Measurements from ENCODE around the gene SH3RF1. TPM values are rescaled to one million over a fixed set of nuclear protein-coding genes. Genes with fewer than 3 reads are reported as not detected.
"Not testable (repeated sequence)": the region's sequence is repeated elsewhere in the genome, so short reads cannot be mapped to it uniquely, and the experiment has no call there.

The SH3RF1 gene
- total RNA-seq, 4 donors from 2014 or later, result 5.9 to 41.2 (median 15.0) TPM

GRCh38 chr4:169283114-169283509, 12.4 kb upstream of the SH3RF1 start:
- no peak overlapping the region for H3K27ac ChIP-seq
- intact Hi-C loops (cut with DNase I; ENCODE audit: low total_unique reads), result no loop called here

GRCh38 chr4:169282429-169283113, 11.8 kb upstream of the SH3RF1 start:
- Histone ChIP-seq H3K4me3 (no peak overlapping the region), H3K9me3 (no peaks in the 10 kb centered on the region), H3K36me3 (no peaks in the 10 kb centered on the region), H3K4me1 (no peaks in the 10 kb centered on the region), H3K27me3 (no peaks in the 10 kb centered on the region), H3K27ac (no peak overlapping the region)
- no peak for DNase-seq
- intact Hi-C loops (cut with DNase I; ENCODE audit: low total_unique reads), result no loop called here
- no peak for TF ChIP-seq POLR2A (IDR thresholded peaks at IDR 0.05)
- TF ChIP-seq, protein P1, sequence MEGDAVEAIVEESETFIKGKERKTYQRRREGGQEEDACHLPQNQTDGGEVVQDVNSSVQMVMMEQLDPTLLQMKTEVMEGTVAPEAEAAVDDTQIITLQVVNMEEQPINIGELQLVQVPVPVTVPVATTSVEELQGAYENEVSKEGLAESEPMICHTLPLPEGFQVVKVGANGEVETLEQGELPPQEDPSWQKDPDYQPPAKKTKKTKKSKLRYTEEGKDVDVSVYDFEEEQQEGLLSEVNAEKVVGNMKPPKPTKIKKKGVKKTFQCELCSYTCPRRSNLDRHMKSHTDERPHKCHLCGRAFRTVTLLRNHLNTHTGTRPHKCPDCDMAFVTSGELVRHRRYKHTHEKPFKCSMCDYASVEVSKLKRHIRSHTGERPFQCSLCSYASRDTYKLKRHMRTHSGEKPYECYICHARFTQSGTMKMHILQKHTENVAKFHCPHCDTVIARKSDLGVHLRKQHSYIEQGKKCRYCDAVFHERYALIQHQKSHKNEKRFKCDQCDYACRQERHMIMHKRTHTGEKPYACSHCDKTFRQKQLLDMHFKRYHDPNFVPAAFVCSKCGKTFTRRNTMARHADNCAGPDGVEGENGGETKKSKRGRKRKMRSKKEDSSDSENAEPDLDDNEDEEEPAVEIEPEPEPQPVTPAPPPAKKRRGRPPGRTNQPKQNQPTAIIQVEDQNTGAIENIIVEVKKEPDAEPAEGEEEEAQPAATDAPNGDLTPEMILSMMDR (IDR thresholded peaks at IDR 0.05), result no peak

More at GRCh38 chr4:169283114-169283509, 12.4 kb upstream of the SH3RF1 start:
- Histone ChIP-seq H3K27me3 (no peaks in the 10 kb centered on the region), H3K4me1 (no peaks in the 10 kb centered on the region), H3K36me3 (no peaks in the 10 kb centered on the region), H3K4me3 (no peak overlapping the region), H3K9me3 (no peaks in the 10 kb centered on the region)
- no peak for TF ChIP-seq POLR2A (IDR thresholded peaks at IDR 0.05)
- DNase-seq, result no peak

DNA sequence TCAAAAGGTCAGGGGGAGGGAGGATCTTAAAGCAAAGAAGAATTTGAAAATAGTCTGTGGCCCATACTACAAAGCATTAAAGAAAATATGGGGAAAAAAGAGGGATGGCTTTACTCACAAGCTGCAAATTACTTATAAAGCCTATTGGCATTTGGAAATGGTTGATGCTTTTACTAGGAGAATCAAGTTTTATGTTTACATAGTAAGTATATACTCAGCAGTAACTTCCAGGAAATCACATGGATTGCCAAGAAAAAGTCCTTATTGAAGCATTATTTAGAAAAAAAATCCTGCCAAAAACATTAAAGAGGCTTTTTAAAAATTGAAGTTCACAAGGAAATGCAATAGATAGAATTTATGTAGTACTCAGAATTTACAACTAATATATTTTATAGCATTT, 8.4 kb upstream of the SH3RF1 start:
- intact Hi-C loops (cut with DNase I; ENCODE audit: low total_unique reads), result loop anchor here (10.0 kb wide), 1 partner anchor 264 kb away; the partner anchor contains the start of gene CBR4

DNA sequence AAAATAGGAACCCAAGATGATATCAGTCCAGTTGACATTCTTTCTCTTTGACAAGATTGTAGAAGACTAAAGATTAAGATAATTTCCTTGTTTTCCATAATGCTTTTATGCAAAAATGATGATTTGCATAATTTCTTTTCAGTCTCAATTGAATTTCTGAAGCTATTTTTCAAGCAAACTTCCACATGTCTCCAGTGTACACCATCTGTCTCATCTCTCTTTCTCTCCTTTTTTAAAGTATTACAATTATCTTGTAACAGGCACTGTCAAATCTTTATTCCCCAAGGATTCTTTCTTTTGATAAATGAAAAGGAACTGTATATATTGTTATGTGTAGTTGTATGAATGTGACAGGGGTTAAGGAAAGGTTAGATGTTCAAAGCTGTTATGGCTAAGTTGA, 7.9 kb upstream of the SH3RF1 start:
- H3K4me1 ChIP-seq, result no peaks in the 10 kb centered on the region
- TF ChIP-seq, protein P1 (IDR thresholded peaks at IDR 0.05), result no peak
- TF ChIP-seq POLR2A (IDR thresholded peaks at IDR 0.05), result no peak
- no peaks in the 10 kb centered on the region for H3K9me3 ChIP-seq
- no peaks in the 10 kb centered on the region for H3K27me3 ChIP-seq
- H3K27ac ChIP-seq, result no peak overlapping the region
- no peak overlapping the region for H3K4me3 ChIP-seq
- DNase-seq, result no peak
- H3K36me3 ChIP-seq, result no peaks in the 10 kb centered on the region
- intact Hi-C loops (cut with DNase I; ENCODE audit: low total_unique reads), result loop anchor here (10.0 kb wide), 1 partner anchor 264 kb away; the partner anchor contains the start of gene CBR4

More for the DNA sequence above, 8.4 kb upstream of the SH3RF1 start:
- Histone ChIP-seq H3K9me3 (no peaks in the 10 kb centered on the region), H3K36me3 (no peaks in the 10 kb centered on the region), H3K4me3 (no peak overlapping the region), H3K4me1 (no peaks in the 10 kb centered on the region), H3K27ac (no peak overlapping the region), H3K27me3 (no peaks in the 10 kb centered on the region)
- TF ChIP-seq POLR2A (IDR thresholded peaks at IDR 0.05), result no peak
- TF ChIP-seq, protein P1 (IDR thresholded peaks at IDR 0.05), result no peak
- DNase-seq, result no peak

- H3K27ac ChIP-seq, H3K36me3 ChIP-seq, H3K27me3 ChIP-seq, DNase-seq, H3K4me3 ChIP-seq, H3K4me1 ChIP-seq, H3K9me3 ChIP-seq: not testable (repeated sequence)
- intact Hi-C loops (cut with DNase I; ENCODE audit: low total_unique reads), result loop anchor here (10.0 kb wide), 1 partner anchor 263 kb away; the partner anchor contains the start of gene CBR4
These were observed 7.1 kb upstream of the SH3RF1 start for GRCh38 chr4:169277838-169278237.

DNA sequence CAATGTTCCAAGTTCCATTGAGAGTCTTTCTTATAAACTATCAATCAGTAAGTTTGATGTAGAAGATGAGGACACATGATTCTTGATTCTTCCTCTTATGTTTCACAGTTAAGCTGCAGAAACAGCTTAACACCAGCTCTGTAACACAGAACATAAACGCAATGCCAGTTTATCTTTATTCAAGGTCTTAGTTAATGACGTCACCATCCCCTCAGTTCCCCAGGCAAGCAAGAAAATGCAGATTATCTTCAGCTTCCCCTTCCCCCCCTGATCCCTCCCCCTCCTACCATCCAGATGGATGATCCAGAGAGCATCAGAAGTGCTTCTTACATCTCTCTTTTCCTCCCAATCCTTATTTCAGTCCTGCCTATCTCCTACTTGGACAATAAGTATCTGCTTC, 4.4 kb upstream of the SH3RF1 start:
- TF ChIP-seq POLR2A (IDR thresholded peaks at IDR 0.05), result no peak
- TF ChIP-seq, protein P1 (IDR thresholded peaks at IDR 0.05), result no peak
- DNase-seq, result no peak
- H3K27ac ChIP-seq, result no peak overlapping the region
- no peaks in the 10 kb centered on the region for H3K27me3 ChIP-seq
- no peaks in the 10 kb centered on the region for H3K9me3 ChIP-seq
- intact Hi-C loops (cut with DNase I; ENCODE audit: low total_unique reads), result loop anchor here (10.0 kb wide), 1 partner anchor 260 kb away; the partner anchor contains the start of gene CBR4
- H3K4me1 ChIP-seq, result no peaks in the 10 kb centered on the region
- H3K4me3 ChIP-seq, result no peak overlapping the region
- no peaks in the 10 kb centered on the region for H3K36me3 ChIP-seq

All from uterus (tissue), 4 donors.